CD14-positive monocyte (primary cell): Measurements from ENCODE around the gene CGREF1. TPM values are rescaled to one million over a fixed set of nuclear protein-coding genes. Genes with fewer than 3 reads are reported as not detected.

Source experiments
- DNase-seq, 3 donors: peaks; one replicate each; pipeline ENCODE4 v3.0.0-alpha.2; 2011 to 2022
- H2AFZ ChIP-seq: 2 replicates; pipeline ENCODE4 v1.6.0; 2012; ENCODE audit warnings: mild to moderate bottlenecking, low read depth, low read length, inconsistent platforms; ENCODE audit not compliant: insufficient read depth, poor library complexity, severe bottlenecking
- H3K27ac ChIP-seq, 2 donors: 1 replicate in 1 of 2; 2 replicates in 1 of 2; pipeline ENCODE4 v1.5.1; 2012 to 2013; ENCODE audit warnings: low read length in 2 of 2, control low read depth in 1 of 2, inconsistent platforms in 1 of 2, low read depth in 1 of 2, mild to moderate bottlenecking in 1 of 2
- H3K27me3 ChIP-seq, 2 donors: one replicate each; pipeline versions ENCODE4 v1.6.0 to v1.6.1; 2011 to 2013; ENCODE audit warnings: low read length in 2 of 2; ENCODE audit not compliant: control insufficient read depth in 2 of 2, insufficient read depth in 2 of 2
- H3K36me3 ChIP-seq, 2 donors: replicated peaks in 1 of 2; 1 replicate in 1 of 2; 2 replicates in 1 of 2; pipeline versions ENCODE4 v1.5.1 to v1.6.1; 2012 to 2013; ENCODE audit warnings: low read length in 2 of 2, control low read depth in 1 of 2, inconsistent platforms in 1 of 2, mild to moderate bottlenecking in 1 of 2; ENCODE audit not compliant: insufficient read depth in 2 of 2, control insufficient read depth in 1 of 2
- H3K4me1 ChIP-seq, 2 donors: 1 replicate in 1 of 2; 2 replicates in 1 of 2; pipeline versions ENCODE4 v1.5.1 to v1.6.1; 2012 to 2013; ENCODE audit warnings: low read length in 2 of 2, control low read depth in 1 of 2, inconsistent platforms in 1 of 2, mild to moderate bottlenecking in 1 of 2, moderate library complexity in 1 of 2; ENCODE audit not compliant: insufficient read depth in 2 of 2, control insufficient read depth in 1 of 2
- H3K4me2 ChIP-seq: replicated peaks from 2 replicates; pipeline ENCODE3; 2012; ENCODE audit warnings: low read length, moderate library complexity, mild to moderate bottlenecking; ENCODE audit not compliant: poor library complexity, severe bottlenecking; ENCODE audit errors: extremely low read depth
- H3K4me3 ChIP-seq, 3 experiments: fragments of 200-600 bp in 1 of 3; sonication (generic) in 1 of 3; replicated peaks in 1 of 3; 1 replicate in 2 of 3; 2 replicates in 1 of 3; pipeline ENCODE4 v1.5.1; 2011 to 2013; ENCODE audit warnings: low read length in 3 of 3, mild to moderate bottlenecking in 3 of 3, control low read depth in 2 of 3, low read depth in 2 of 3, inconsistent platforms in 1 of 3, moderate library complexity in 1 of 3
- H3K79me2 ChIP-seq: 2 replicates; pipeline ENCODE4 v1.6.0; 2012; ENCODE audit warnings: mild to moderate bottlenecking, control low read depth, inconsistent platforms, low read length, moderate library complexity; ENCODE audit not compliant: insufficient read depth
- H3K9ac ChIP-seq: 2 replicates; pipeline ENCODE4 v1.6.0; 2017; ENCODE audit warnings: low read length, mild to moderate bottlenecking; ENCODE audit not compliant: insufficient read depth, poor library complexity, severe bottlenecking
- H3K9me3 ChIP-seq, 2 donors: replicated peaks in 1 of 2; 1 replicate in 1 of 2; 2 replicates in 1 of 2; pipeline versions ENCODE4 v1.5.1 to v1.6.1; 2012 to 2013; ENCODE audit warnings: low read length in 2 of 2, control low read depth in 1 of 2; ENCODE audit not compliant: control insufficient read depth in 1 of 2, insufficient read depth in 1 of 2
- H4K20me1 ChIP-seq: 2 replicates; pipeline ENCODE4 v1.6.0; 2012; ENCODE audit warnings: mild to moderate bottlenecking, low read length, control low read depth, moderate library complexity; ENCODE audit not compliant: insufficient read depth
- H3K27ac Mint-ChIP-seq, 7 donors: one replicate each; pipeline ENCODE4 v1.8.0; 2020; ENCODE audit warnings: mild to moderate bottlenecking in 7 of 7, mixed read lengths in 7 of 7, moderate library complexity in 6 of 7, inconsistent platforms in 2 of 7
- H3K27me3 Mint-ChIP-seq, 3 donors: one replicate each; pipeline ENCODE4 v1.8.0; 2021 to 2022; ENCODE audit warnings: low read depth in 3 of 3, mild to moderate bottlenecking in 3 of 3, mixed read lengths in 3 of 3, moderate library complexity in 3 of 3, inconsistent platforms in 1 of 3
- H3K36me3 Mint-ChIP-seq, 2 donors: one replicate each; pipeline ENCODE4 v1.8.0; 2020; ENCODE audit warnings: mixed read lengths in 2 of 2, inconsistent platforms in 1 of 2, mild to moderate bottlenecking in 1 of 2
- H3K4me1 Mint-ChIP-seq: one replicate; pipeline ENCODE4 v1.8.0; 2020; ENCODE audit warnings: mild to moderate bottlenecking, mixed read lengths
- H3K4me3 Mint-ChIP-seq, 2 donors: one replicate each; pipeline ENCODE4 v1.8.0; 2020; ENCODE audit warnings: mild to moderate bottlenecking in 2 of 2, mixed read lengths in 2 of 2, moderate library complexity in 1 of 2
- H3K9me3 Mint-ChIP-seq, 7 donors: one replicate each; pipeline ENCODE4 v1.8.0; 2020 to 2022; ENCODE audit warnings: mixed read lengths in 7 of 7, mild to moderate bottlenecking in 6 of 7, moderate library complexity in 6 of 7, inconsistent platforms in 2 of 7
- CTCF ChIP-seq: fragments of 200-600 bp; IDR thresholded peaks from one replicate; pipeline ENCODE4 v1.8.0; 2022; ENCODE audit warnings: antibody characterized with exemption, mild to moderate bottlenecking
- WGBS: methylation state at CpG from one replicate; pipeline ENCODE4 v1.1.5; 2013; ENCODE audit warnings: missing lambda C conversion rate; ENCODE audit not compliant: insufficient coverage; 5-methylcytosine and 5-hydroxymethylcytosine counted together
- intact Hi-C, 2 donors: fragments of 100-400 bp; cut with micrococcal nuclease; formaldehyde crosslinking; loops; one replicate each; pipeline versions ENCODE4 v1.15.0 to v1.15.1; 2023
- polyA plus RNA-seq, 3 donors: library from polyadenylated mRNA; depleted of rRNA in 1 of 3; unstranded in 2 of 3; stranded (reverse) in 1 of 3; fragments of 300-500 nt in 2 of 3; fragments of >200 nt in 1 of 3; fragmentation: Illumina TruSeq in 2 of 3; gene quantifications; 1 replicate in 2 of 3; 2 replicates in 1 of 3; pipeline ENCODE4 v1.2.3, GENCODE V29; 2012 to 2021

CGREF1 gene
- polyA plus RNA-seq, 3 donors = not detected

GRCh38 chr2:27088634-27089033, 30.3 kb downstream of the CGREF1 start:
- H3K27ac Mint-ChIP-seq = no peak overlapping the region
- no peaks in the 10 kb centered on the region for H3K36me3 ChIP-seq
- 100% methylated on average over 3 of the region's 6 CpGs for WGBS
- peaks cover 23% of the 10 kb centered on the region for H3K4me1 Mint-ChIP-seq
- H3K9me3 Mint-ChIP-seq = no peaks in the 10 kb centered on the region
- H3K36me3 Mint-ChIP-seq = peaks cover 0 to 3% of the 10 kb centered on the region in 2 donors
- peaks cover 0 to 7% (median 6%) of the 10 kb centered on the region in 3 donors for H3K27me3 Mint-ChIP-seq
- intact Hi-C loops = loop anchor here (5.0 kb wide), 2 partner anchors 36 to 124 kb away; partner anchors contain the start of genes AGBL5 (in 2 of the 2), ATRAID (in 1 of the 2) and SLC5A6 (in 1 of the 2)
- H3K27me3 ChIP-seq = no peaks in the 10 kb centered on the region
- H3K79me2 ChIP-seq = no peaks in the 10 kb centered on the region
- peaks cover 18 to 25% of the 10 kb centered on the region in 2 donors for H3K4me1 ChIP-seq
- DNase-seq = no peak
- TF ChIP-seq CTCF = no peak
- H2AFZ ChIP-seq = no peak overlapping the region
- H3K27ac ChIP-seq = no peak overlapping the region
- no peaks in the 10 kb centered on the region for H4K20me1 ChIP-seq
- no peak overlapping the region for H3K9ac ChIP-seq
- H3K4me3 ChIP-seq = no peak overlapping the region
- no peak overlapping the region for H3K4me3 Mint-ChIP-seq
- H3K9me3 ChIP-seq = no peaks in the 10 kb centered on the region
- no peak overlapping the region for H3K4me2 ChIP-seq

GRCh38 chr2:27087823-27088410, 31.0 kb downstream of the CGREF1 start:
- peaks cover 18 to 25% of the 10 kb centered on the region in 2 donors for H3K4me1 ChIP-seq
- H3K27me3 Mint-ChIP-seq = peaks cover 0 to 7% (median 5%) of the 10 kb centered on the region in 3 donors
- H2AFZ ChIP-seq = no peak overlapping the region
- no peaks in the 10 kb centered on the region for H3K27me3 ChIP-seq
- no peak for TF ChIP-seq CTCF
- 100% methylated on average over 1 of the region's 5 CpGs for WGBS
- H3K36me3 Mint-ChIP-seq = peaks cover 0 to 3% of the 10 kb centered on the region in 2 donors
- H3K9ac ChIP-seq = no peak overlapping the region
- intact Hi-C loops = loop anchor here (5.0 kb wide), 2 partner anchors 36 to 124 kb away; partner anchors contain the start of genes AGBL5 (in 2 of the 2), ATRAID (in 1 of the 2) and SLC5A6 (in 1 of the 2)
- DNase-seq = no peak
- no peak overlapping the region for H3K4me3 ChIP-seq
- H3K4me3 Mint-ChIP-seq = no peak overlapping the region
- no peak overlapping the region for H3K4me2 ChIP-seq
- no peaks in the 10 kb centered on the region for H4K20me1 ChIP-seq
- H3K27ac ChIP-seq = no peak overlapping the region
- peaks cover 23% of the 10 kb centered on the region for H3K4me1 Mint-ChIP-seq
- H3K79me2 ChIP-seq = no peaks in the 10 kb centered on the region
- no peak overlapping the region for H3K27ac Mint-ChIP-seq
- no peaks in the 10 kb centered on the region for H3K36me3 ChIP-seq
- no peaks in the 10 kb centered on the region for H3K9me3 Mint-ChIP-seq
- H3K9me3 ChIP-seq = no peaks in the 10 kb centered on the region
